Left hindlimb (tissue), 1 donor: ENCODE data around the gene SMG6.
"Not testable (repeated sequence)": the region's sequence is repeated elsewhere in the genome, so short reads cannot be mapped to it uniquely, and the experiment has no call there.

Experiments
- DNase-seq: peaks from one replicate; pipeline ENCODE4 v3.0.0-alpha.2; 2018

The SMG6 gene

GRCh38 chr17:2259769-2260536 lies 43.6 kb downstream of the SMG6 start:
- DNase-seq, result no peak

GRCh38 chr17:2258830-2259229 lies 44.8 kb downstream of the SMG6 start:
- not testable (repeated sequence) for DNase-seq

- no peak for DNase-seq
These were observed 49.7 kb downstream of the SMG6 start for GRCh38 chr17:2253768-2254406.

GRCh38 chr17:2253362-2253761 lies 50.2 kb downstream of the SMG6 start:
- DNase-seq, result no peak

- DNase-seq, result no peak
These were observed 52.5 kb downstream of the SMG6 start for GRCh38 chr17:2251098-2251497.

- DNase-seq, result no peak
These were observed 53.2 kb downstream of the SMG6 start for GRCh38 chr17:2250140-2251095.

- DNase-seq, result no peak
These were observed 56.6 kb downstream of the SMG6 start for GRCh38 chr17:2247005-2247404.

GRCh38 chr17:2244545-2245525 lies 58.8 kb downstream of the SMG6 start:
- peak; percentile 85 for DNase-seq

- no peak for DNase-seq
These were observed 59.6 kb downstream of the SMG6 start for GRCh38 chr17:2243953-2244352.

- DNase-seq, result no peak
These were observed 61.8 kb downstream of the SMG6 start for GRCh38 chr17:2241823-2242222.

- DNase-seq, result no peak
These were observed 63.0 kb downstream of the SMG6 start for GRCh38 chr17:2240541-2240940.

- DNase-seq, result no peak
These were observed 63.6 kb downstream of the SMG6 start for GRCh38 chr17:2239882-2240430.

- DNase-seq, result no peak
These were observed 64.4 kb downstream of the SMG6 start for GRCh38 chr17:2239170-2239551.

- peak; percentile 50 for DNase-seq
These were observed 65.0 kb downstream of the SMG6 start for GRCh38 chr17:2238432-2239169.

GRCh38 chr17:2237950-2238349 lies 65.6 kb downstream of the SMG6 start:
- DNase-seq, result no peak

- DNase-seq, result no peak
These were observed 66.1 kb downstream of the SMG6 start for GRCh38 chr17:2237521-2237921.

- no peak for DNase-seq
These were observed 67.7 kb downstream of the SMG6 start for GRCh38 chr17:2235792-2236366.

GRCh38 chr17:2235265-2235664 lies 68.3 kb downstream of the SMG6 start:
- DNase-seq, result no peak

GRCh38 chr17:2233441-2233947 lies 70.1 kb downstream of the SMG6 start:
- DNase-seq, result no peak

GRCh38 chr17:2232244-2232638 lies 71.3 kb downstream of the SMG6 start:
- DNase-seq, result no peak

GRCh38 chr17:2230877-2231276 lies 72.7 kb downstream of the SMG6 start:
- no peak for DNase-seq
